Prostate gland (tissue), 2 donors: ENCODE measurements around the gene GLS.

Experiments
- CTCF ChIP-seq, 4 experiments: fragments of 200-600 bp in 2 of 4; fragments of 450-650 bp in 2 of 4; sonication (generic) in 2 of 4; IDR thresholded peaks; 1 replicate in 3 of 4; 2 replicates in 1 of 4; pipeline ENCODE4 v1.5.1; 2016 to 2019; ENCODE audit warnings: antibody characterized with exemption in 4 of 4, mild to moderate bottlenecking in 2 of 4, moderate library complexity in 2 of 4
- POLR2A ChIP-seq: fragments of 450-650 bp; IDR thresholded peaks from one replicate; pipeline ENCODE4 v1.6.1; 2016; ENCODE audit warnings: antibody characterized with exemption, mild to moderate bottlenecking

GRCh38 chr2:190843890-190844699 is 36.5 kb upstream of the GLS start:
- TF ChIP-seq CTCF (IDR thresholded peaks at IDR 0.05) (no peak), POLR2A (no peak)
